Activated effector memory CD4-positive, alpha-beta T cell treated with Interleukin-2 at 50 U/mL for 16 hours (primary cell): ENCODE results near the gene UNC13B.
"Not testable (repeated sequence)": the region's sequence is repeated elsewhere in the genome, so short reads cannot be mapped to it uniquely, and the experiment has no call there.

Experiments
- DNase-seq: peaks from one replicate; pipeline ENCODE4 v3.0.0-alpha.2; 2020

UNC13B gene

DNA sequence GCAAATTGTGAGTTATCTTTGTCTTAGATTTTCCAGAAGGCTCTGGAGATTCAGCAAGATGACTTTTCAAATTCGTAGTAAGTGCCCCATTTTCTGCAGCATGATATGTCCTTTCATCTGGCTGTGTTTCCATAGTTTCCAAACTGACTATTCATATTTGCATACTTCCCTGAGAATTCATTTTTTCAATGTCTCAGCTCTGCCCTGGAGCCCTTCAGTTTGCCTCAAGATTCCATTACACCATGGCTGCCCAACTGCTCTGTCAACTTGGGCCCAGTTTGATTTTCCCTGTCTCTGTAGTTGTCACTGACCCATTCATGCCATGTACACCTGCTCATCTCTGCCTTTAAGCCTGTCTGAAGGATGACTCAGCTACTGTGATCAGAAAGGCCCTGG is 233.9 kb downstream of the UNC13B start:
- no peak for DNase-seq

DNA sequence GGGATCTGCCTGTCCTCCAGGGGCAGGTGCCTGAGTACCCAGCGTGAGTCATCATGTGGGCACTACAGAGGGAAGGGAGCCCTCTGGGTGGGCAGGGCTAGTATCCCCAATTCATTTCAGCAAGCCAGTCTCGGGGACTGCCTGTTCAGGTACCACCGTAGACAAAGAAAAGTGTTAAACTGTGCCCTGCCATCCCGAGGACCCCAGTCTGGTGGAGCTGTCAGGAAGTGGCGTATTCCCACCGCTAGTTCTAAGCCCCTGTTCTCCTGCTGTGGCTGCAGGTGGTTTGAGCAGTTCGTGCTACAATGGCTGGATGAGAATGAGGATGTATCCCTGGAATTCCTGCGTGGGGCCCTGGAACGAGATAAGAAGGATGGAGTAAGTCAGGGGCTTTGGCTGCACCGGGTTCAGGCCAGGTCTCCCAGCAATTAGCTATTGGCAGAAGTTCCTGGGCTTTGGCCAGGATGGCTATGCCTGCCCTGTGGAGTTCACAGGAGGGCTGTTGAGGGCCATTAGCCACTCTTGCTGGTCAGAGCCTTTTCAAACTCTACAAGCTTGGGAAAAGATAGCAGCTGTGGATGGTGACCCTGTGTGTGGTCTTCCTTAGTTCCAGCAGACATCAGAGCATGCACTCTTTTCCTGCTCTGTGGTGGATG is 234.9 kb downstream of the UNC13B start:
- no peak for DNase-seq

DNA sequence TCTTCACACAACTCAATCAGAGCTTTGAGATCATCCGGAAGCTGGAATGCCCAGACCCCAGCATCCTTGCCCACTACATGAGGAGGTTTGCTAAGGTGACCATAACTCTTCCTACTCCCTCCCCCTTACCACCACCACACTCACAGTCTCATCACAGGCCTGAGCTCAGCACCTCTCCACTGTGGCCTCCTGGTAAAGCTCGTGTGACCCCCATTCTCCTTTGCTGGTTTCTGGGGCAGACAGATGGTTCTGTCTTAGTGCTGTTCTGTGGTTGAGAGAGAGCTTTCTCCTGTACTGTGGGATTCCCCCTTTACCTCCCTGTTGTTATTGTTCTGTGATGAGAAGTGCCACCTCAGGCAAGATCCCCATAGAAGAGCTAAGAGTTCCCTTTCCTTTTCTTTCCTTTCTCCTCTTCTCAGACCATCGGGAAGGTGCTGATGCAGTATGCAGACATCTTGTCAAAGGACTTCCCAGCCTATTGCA is 235.4 kb downstream of the UNC13B start:
- DNase-seq, result no peak

DNA sequence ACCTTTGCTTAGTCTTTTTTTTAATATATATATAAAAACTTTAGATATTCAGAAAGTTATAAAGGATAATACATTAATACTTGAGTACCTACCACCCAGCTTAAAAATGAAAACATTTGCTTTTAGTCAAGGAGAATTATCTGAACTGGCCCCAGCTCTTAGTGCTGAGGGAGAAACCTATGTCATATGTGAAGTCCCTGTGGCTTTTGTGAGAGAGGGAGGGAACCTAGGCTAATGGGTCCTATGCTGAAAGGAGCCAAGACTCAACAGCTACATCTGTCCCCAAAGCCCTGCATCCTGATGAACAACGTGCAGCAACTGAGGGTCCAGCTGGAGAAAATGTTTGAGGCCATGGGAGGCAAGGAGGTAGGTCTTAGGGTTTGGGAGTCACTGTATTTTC is 236.1 kb downstream of the UNC13B start:
- no peak for DNase-seq

DNA sequence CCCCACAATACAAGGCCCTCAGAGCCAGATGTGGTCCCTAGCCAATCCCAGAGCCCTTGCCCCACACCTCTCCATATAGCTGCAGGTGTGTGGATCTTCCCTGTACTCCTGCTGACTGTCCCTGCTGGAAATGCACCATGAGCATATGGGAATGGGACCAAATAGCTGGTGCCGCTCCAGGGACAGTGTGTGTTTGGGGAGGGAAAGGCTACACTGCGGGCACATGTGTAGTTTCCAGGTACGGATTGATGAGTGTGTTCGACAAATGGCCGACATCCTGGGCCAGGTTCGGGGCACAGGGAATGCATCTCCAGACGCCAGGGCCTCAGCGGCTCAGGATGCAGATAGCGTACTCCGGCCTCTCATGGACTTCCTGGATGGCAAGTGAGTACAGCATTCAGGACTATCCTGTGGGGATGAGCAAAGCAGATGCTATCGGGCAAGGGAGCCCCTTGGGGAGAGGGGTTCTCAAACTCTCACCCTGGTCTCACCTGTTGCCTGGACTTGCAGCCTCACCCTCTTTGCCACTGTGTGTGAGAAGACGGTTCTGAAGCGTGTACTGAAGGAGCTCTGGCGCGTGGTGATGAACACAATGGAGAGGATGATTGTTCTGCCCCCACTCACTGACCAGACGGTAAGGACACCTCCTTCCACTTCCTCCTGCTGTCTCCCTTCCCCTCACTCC is 237.0 kb downstream of the UNC13B start:
- DNase-seq, result no peak

DNA sequence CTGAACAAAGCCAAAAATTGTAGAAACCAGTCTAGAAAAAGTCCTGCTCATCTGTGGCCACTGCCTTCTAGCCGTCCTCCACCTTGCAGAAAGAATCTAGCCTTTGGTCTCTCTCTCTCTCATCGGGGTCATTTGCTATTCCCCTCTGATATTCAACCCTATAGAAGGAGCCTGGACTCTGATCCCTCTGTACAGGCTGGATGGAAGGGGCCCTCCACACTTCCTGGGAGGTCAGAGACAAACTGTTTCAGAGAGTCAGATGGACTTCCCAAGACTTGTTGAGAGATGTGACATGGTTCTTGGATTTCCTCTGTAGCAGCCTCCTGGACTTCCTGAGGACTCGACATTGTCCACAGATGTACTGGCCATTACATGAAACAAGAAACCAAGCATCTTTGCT is 243.1 kb downstream of the UNC13B start:
- no peak for DNase-seq

DNA sequence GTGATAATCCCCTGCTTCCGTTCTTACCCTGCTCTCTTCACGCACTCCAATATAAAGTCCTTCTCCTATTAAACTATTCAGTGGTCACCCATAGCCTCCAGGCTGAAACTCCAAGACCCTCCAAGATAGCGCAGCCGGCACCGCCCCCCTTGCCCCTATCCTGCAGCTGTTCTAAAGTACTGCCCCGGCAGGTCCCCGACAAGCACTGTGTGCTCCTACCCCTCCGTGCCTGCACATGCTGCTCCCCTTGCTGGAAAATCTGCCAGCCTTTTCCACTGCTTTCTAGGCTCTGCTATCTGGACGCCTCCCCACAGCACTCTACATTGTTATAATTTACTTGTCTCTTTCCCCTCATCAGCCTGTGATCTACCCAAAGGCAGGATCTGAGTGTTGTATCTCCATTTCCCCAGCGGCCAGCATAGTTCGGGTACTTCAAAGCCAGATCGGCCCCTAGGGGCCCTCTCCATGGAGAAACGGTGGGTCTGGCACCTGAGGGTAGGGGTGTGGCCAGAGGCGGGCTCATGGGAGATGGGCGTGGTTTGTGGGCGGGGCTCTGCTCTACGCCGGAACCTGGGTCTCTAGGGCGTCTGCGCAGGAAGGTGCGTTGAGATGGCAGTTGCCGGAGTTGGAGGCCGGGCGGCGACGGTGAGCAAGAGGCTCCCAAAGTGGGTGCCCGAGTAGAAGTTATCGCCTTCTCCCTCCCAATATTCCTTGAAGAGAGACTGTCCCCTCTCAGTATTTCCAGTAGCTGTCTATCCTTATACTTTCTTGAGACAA is 244.6 kb downstream of the UNC13B start:
- no peak for DNase-seq

DNA sequence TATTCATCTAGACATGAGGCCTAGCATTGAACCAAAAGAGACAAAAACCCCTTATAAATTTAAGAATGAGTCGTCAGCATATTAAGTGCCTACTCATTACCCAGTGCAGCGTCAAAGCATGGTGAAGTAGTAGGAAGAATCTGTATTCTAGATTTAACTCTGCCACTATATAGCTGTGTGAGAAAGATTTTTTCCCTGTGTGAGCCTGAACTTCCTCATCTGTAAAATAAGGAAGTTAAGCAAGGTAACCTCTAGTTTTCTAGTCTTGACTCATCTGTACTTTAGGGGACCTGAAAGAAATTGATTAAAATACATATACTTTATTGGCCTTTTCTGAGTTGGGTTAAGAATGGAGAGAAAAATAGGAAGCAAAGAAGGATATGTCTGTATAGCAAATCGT is 246.0 kb downstream of the UNC13B start:
- no peak for DNase-seq

DNA sequence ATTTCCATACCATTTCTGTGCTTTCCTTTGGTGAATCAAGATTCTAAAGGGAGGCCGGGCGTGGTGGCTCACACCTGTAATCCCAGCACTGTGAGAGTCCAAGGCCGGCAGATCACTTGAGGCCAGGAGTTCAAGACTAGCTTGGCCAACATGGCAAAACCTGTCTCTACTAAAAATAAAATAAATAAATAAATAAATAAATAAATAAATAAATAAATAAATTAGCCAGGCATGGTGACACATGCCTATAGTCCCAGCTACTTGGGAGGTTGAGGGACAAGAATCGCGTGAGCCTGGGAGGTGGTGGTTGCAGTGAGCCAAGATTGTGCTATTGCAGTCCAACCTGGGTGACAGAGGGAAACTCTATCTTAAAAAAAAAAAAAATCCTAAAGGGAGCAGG is 247.6 kb downstream of the UNC13B start:
- DNase-seq, result not testable (repeated sequence)

DNA sequence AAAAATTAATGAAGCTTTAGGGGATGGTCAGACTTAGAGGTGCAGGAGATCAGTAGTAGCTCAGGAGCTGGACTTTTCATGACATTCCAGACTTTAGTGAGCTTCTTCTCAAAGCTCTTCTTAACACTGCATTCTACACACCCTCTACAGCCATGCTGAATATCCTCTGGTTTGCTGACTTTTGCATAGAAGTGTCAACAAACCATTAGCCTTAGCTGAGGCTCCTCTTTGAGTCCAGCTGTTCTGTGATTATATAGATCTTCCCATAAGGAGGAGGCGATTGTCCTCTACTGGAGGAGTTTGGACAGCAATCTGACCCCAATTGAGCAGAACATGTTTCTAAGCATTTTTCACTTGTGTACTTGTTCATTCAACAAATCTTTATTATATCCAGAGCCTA is 253.1 kb downstream of the UNC13B start:
- no peak for DNase-seq

DNA sequence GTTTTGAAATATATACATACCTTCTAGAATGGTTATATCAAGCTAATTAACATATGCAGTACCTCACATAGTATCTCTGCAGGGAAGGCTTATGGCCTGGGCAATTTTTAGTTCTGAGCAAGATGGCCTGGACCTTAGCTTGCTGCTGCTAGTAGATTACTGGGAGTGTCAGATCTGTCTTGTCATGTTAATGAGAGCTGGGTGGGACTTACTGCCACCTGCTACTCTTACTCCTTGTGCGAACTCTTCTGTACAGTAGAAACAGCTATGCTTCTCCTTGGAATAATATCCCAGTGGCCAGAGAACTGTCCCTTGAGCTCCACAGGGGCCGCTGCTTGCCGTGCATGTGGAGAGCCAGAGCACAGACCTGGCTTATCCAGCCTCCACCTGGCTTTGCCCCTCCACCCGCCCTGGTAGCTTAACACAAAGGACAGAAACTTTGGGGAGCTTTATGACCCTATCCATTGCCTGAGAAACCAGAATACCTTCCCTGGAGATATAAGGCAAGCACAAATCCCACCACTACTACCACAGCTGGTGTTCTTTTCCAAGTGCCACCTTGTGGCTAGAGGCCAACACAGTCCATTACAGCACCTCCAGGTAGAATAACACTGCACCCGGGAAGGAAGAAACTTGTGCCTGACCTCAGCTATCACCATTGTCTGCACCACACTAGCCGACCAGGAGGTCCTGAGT is 253.7 kb downstream of the UNC13B start:
- DNase-seq, result no peak

DNA sequence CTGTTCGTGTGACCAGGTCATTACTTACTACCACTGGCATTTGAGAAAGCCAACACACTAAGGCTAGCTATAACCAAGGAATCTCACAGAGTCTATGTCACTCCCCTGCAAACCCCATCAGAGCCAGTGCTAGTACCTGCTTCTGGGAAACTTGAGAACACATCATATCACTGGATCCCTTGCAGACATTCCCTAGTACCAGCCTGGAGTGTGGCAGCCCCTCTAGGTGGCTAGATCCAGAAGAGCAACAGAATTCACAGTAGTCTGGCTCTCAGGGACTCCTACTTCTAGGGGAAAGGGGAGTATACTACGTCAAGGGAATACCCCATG is 254.3 kb downstream of the UNC13B start:
- DNase-seq, result no peak

DNA sequence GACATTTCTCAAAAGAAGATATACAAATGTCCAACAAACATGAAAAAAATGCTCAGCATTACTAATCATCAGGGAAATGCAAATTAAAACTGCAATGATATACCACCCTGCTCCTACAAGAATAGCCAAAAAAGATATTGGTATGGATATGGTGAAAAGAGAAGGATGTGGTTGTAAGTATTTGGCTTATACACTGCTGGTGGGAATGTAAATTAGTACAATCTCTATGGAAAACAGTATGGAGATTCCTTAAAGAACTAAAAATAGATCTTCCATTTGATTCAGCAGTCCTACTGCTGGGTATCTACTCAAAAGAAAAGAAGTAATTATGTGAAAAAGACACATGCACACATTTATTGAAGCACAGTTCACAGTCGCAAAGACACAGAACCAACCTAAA is 260.5 kb downstream of the UNC13B start:
- no peak for DNase-seq

DNA sequence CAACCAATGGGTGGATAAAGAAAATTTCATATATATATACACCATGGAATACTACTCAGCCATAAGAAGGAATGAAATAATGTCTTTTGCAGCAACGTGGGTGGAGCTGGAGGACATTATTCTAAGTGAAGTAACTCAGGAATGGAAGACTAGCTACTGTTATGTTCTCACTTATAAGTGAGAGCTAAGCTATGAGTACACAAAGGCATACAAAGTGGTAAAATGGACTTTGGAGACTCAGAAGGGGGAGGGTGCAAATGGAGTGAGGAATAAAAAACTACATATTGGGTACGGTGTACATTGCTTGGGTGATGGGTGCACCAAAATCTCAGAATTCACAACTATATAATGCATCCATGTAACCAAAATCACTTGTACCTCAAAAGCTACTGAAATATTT is 260.9 kb downstream of the UNC13B start:
- DNase-seq, result no peak

DNA sequence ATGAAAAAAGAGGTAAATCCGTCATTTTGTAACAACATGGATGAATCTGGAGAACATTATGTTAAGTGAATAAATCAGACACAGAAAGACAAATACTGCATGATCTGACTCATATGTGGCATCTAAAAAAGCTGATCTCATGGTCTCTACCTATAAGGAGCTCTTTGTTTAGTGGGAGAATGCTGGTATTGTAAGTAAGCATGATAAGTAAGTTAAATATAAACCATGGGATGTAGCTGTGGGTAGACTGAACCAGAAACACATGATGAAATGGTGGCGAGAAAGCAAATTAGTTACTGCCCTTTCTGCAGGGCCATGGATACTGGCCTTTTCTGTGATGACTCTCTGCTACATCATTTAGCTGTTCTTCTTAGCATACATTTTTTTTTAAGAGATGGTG is 261.7 kb downstream of the UNC13B start:
- no peak for DNase-seq

DNA sequence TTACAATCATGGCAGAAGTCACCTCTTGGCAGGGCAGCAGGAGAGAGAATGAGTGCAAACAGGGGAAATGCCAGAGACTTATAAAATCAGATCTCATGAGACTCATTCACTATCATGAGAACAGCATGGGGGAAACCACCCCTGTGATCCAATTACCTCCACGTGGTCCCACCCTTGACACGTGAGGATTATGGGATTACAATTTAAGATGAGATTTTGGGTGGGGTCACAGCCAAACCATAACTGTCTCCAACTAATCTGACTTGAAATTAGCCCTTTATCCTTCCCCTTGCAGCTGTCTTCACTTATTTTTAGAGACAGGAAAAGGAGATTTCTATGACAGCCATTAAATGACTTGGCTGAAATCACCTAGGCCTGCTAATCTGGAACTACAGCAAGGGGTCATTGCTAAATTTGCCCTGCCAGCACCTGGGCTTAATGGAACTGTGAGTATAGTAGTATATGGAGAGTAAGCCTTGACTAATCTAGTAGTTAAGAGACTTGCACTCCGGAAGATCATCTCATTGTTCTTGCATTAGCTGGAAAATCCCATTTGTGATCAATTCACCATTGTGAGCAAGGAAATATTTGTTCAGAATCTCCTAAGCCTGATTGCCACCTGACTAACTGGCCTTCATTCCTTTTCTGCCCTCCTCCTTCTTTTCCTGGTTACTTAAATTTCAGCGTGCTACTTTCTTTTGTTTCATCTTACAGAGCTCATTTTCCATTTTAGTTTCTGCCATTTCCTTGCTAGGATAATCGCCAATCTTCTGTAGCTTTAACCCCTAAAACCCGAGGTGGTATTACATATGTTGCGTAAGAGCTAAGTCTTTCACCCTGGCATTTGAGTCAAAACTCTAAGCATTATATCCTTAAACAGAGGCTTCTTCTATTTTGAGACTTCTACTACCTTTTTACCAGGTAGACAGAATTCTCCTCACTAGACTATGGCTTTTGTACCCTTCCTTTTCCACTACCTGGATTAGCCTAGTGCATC is 262.8 kb downstream of the UNC13B start:
- DNase-seq, result no peak

DNA sequence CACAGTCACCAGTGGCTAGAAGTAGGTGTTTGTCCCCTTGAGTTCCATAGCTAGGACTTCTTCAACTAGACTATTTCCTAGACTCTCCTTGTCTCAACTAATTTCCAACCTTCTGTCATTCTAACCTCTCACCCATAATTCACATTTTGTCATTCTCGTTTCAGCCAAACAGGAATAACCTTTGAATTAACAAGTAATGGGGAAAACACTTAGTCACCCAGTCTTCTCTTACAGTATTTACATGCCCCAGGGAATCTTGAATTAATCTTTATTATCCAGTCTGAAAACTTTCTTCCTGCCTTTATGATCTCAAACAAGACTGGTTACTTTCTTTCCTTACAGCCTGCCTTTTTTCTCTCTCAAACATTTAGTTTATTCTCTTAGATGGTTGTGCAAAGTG is 264.8 kb downstream of the UNC13B start:
- DNase-seq, result no peak

DNA sequence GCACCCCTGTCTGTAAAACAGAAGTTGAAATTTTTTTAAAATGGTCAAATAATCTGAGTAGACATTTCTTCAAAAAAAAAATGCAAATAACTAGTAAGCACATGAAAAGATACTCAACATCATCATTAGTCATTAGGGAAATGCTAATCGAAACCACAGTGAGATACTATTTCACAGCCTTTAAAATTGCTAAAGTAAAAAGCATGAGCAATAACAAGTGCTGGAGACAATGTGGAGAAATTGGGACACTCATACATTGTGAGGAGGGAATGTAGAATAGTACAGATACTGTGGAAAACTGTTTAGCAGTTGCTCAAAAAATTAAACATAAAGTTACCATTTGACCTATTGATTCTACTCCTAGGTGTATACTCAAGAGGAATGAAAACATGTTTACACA is 269.7 kb downstream of the UNC13B start:
- DNase-seq, result no peak

DNA sequence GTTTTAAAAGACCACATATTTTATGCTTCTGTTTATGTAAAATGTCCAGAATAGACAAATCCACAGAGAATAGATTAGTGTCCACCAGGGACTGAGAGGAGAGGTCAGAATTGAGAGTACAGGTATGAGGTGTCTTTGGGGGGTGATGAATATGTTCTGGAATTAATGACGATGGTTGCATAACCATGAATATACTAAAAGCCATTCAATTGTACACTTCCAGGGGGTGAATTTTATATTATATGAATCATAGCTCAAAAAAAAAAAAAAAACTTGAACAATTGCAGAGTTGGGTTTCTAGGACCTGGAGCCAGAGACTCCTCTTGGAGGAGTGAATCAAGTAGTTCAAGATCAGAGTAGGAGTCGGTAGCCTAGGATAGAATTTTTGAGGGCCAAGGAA is 270.3 kb downstream of the UNC13B start:
- DNase-seq, result no peak

DNA sequence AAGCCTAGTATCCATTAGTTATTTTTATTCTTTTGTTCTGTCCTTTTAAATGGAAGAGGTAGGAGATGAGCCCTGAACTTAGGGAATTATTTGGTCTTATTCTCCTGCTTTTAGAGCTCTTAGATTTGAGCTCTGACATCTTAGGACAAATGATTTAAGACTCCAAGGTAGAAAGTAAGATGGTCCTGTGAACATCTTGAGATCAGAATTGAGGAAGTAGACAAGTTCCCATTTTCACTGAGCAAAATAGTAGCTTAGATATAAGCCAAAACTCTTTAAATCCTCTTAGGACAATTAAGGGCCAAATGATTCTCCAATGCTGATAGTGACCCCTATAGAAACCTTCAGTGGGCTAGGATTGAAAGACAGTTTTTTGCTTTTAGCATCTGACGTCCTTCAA is 275.1 kb downstream of the UNC13B start:
- DNase-seq, result no peak

DNA sequence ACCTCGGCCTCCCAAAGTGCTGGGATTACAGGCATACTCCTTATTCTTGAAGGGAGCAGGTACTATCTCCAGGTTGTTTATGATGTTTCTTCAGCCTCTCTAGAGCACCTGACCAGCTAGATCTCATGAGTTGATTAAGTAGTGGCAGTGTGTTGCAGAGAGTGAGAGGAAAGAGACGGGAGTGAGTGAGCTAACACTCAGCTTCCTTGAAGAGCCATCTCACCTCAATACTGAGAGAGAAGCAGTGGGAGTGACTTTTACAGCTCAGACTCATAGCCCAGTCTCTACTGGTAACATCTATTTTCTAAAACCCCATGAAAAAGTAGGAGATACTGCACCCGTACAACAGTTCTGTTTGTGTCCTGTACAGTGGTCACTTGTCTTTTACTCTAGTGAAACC is 284.2 kb downstream of the UNC13B start:
- no peak for DNase-seq

DNA sequence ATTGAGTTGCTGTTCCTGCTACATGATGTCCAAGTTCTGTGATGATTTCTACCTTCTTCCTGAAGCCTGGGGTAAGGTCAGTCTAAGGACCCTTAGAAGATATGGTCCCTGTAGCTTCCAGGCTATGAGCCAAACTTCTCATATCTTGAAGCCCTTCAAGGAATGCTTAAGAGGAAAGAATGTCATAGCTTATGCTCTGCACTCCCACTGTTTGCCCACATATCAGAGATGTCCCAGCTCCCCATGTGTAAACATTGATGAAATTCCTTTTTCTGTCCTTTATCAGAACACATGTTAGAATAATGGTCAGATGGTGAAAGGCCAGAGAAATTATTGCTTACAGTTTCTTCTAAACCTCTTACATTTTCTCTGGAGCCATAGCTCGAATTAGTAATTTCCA is 286.7 kb downstream of the UNC13B start:
- DNase-seq, result no peak
